K562 (cell line): Measurements from ENCODE around the gene MED15. TPM values are rescaled to one million over a fixed set of nuclear protein-coding genes. Genes with fewer than 3 reads are reported as not detected.

ENCODE experiments used
- BDP1 ChIP-seq: IDR thresholded peaks from 3 replicates; pipeline ENCODE4 v1.6.1; 2011; ENCODE audit not compliant: insufficient read length, insufficient read depth
- FIP1L1 ChIP-seq: fragments of 200-400 bp; formaldehyde crosslinking; IDR thresholded peaks from 2 replicates; pipeline ENCODE4 v1.6.1; 2018; ENCODE audit warnings: mild to moderate bottlenecking, low read depth, low read length; ENCODE audit not compliant: poor library complexity, severe bottlenecking
- HEY1 ChIP-seq: fragments of 250-450 bp; sonication (Bioruptor Pico); IDR thresholded peaks from 2 replicates; pipeline ENCODE4 v1.5.0; 2020; ENCODE audit warnings: mild to moderate bottlenecking, moderate library complexity, borderline replicate concordance
- SP2 ChIP-seq: IDR thresholded peaks from 2 replicates; pipeline ENCODE4 v1.6.1; 2011; ENCODE audit warnings: mild to moderate bottlenecking, low read depth, low read length, moderate library complexity; ENCODE audit not compliant: poor library complexity, severe bottlenecking; ENCODE audit errors: extremely low read depth
- ZKSCAN1 ChIP-seq: fragments of 150-350 bp; IDR thresholded peaks from 2 replicates; pipeline ENCODE4 v1.6.1; 2016; ENCODE audit warnings: low read depth, low read length
- ZMIZ1 ChIP-seq, 2 experiments: fragments of 150-350 bp in 1 of 2; IDR thresholded peaks; 2 replicates each; pipeline ENCODE4 v1.6.1; 2012 to 2016; ENCODE audit warnings: low read depth in 2 of 2, low read length in 2 of 2, mild to moderate bottlenecking in 1 of 2, moderate library complexity in 1 of 2
- ZNF740 ChIP-seq, 3 experiments: fragments of 200-800 bp in 1 of 3; sonication (Bioruptor generic) in 1 of 3; sonication (generic) in 1 of 3; formaldehyde crosslinking in 1 of 3; IDR thresholded peaks; 2 replicates each; pipeline versions ENCODE4 v1.6.1 to v1.8.0; 2016 to 2022; ENCODE audit warnings: mild to moderate bottlenecking in 2 of 3, missing compliant biosample characterization in 2 of 3, missing genetic modification characterization in 2 of 3, missing genetic modification reagents in 1 of 3
- polyA plus RNA-seq, 8 experiments: library from polyadenylated mRNA; depleted of rRNA in 4 of 8; stranded (reverse) in 5 of 8; unstranded in 3 of 8; fragments of >200 nt; fragmentation: Nextera tagmentation in 2 of 8; fragmentation: Illumina TruSeq in 1 of 8; extraction: Ambion mirVana in 2 of 8; extraction: Trizol in 1 of 8; gene quantifications; 2 replicates each; pipeline versions ENCODE4 v1.2.1 to v1.2.3, GENCODE V29; 2011 to 2014; ENCODE audit warnings: inconsistent platforms in 1 of 8, missing spikeins in 1 of 8
- total RNA-seq, 7 experiments: library from RNA; depleted of rRNA in 6 of 7; stranded (reverse); fragments of >200 nt in 6 of 7; fragmentation: Illumina TruSeq in 2 of 7; extraction: Trizol in 2 of 7; gene quantifications; 2 replicates each; pipeline versions ENCODE4 v1.2.1 to v1.2.3, GENCODE V29; 2011 to 2021; ENCODE audit warnings: low replicate concordance in 1 of 7
- TF ChIP-seq, protein P1 (sequence below): sonication (generic); formaldehyde crosslinking; IDR thresholded peaks from 2 replicates; pipeline ENCODE4 v1.8.0; 2022; ENCODE audit warnings: mild to moderate bottlenecking, missing genetic modification reagents

MED15 gene
- total and polyA plus RNA-seq, 9 of the 15 experiments (the other 6 are each of a cell fraction or from before 2014, with no cell fraction given), result 4.0 to 271 (median 60.1) TPM

- TF ChIP-seq, protein P1, sequence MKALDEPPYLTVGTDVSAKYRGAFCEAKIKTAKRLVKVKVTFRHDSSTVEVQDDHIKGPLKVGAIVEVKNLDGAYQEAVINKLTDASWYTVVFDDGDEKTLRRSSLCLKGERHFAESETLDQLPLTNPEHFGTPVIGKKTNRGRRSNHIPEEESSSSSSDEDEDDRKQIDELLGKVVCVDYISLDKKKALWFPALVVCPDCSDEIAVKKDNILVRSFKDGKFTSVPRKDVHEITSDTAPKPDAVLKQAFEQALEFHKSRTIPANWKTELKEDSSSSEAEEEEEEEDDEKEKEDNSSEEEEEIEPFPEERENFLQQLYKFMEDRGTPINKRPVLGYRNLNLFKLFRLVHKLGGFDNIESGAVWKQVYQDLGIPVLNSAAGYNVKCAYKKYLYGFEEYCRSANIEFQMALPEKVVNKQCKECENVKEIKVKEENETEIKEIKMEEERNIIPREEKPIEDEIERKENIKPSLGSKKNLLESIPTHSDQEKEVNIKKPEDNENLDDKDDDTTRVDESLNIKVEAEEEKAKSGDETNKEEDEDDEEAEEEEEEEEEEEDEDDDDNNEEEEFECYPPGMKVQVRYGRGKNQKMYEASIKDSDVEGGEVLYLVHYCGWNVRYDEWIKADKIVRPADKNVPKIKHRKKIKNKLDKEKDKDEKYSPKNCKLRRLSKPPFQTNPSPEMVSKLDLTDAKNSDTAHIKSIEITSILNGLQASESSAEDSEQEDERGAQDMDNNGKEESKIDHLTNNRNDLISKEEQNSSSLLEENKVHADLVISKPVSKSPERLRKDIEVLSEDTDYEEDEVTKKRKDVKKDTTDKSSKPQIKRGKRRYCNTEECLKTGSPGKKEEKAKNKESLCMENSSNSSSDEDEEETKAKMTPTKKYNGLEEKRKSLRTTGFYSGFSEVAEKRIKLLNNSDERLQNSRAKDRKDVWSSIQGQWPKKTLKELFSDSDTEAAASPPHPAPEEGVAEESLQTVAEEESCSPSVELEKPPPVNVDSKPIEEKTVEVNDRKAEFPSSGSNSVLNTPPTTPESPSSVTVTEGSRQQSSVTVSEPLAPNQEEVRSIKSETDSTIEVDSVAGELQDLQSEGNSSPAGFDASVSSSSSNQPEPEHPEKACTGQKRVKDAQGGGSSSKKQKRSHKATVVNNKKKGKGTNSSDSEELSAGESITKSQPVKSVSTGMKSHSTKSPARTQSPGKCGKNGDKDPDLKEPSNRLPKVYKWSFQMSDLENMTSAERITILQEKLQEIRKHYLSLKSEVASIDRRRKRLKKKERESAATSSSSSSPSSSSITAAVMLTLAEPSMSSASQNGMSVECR (CRISPR knock-in tag), result no peak
- peak in 1 of 2 experiments; percentile 6; a peak in 1 of 4 replicates for TF ChIP-seq ZMIZ1 (IDR thresholded peaks at IDR 0.05; ENCODE audit: low read depth in 2 of 2, low read length in 2 of 2)
- TF ChIP-seq SP2, result no peak
- TF ChIP-seq BDP1, result no peak
- no peak for TF ChIP-seq FIP1L1
- TF ChIP-seq ZKSCAN1, result no peak
- no peak for TF ChIP-seq HEY1 (CRISPR knock-in tag)
- TF ChIP-seq ZNF740 (CRISPR knock-in tag; IDR thresholded peaks at IDR 0.05), result no peak
- no peak for TF ChIP-seq ZNF740 (tag; IDR thresholded peaks at IDR 0.05)
These were observed 4.3 kb downstream of the MED15 start (continued) for GRCh38 chr22:20511578-20512229.
